GM23338 (cell line): ENCODE measurements around the gene RASA3. TPM values are rescaled to one million over a fixed set of nuclear protein-coding genes. Genes with fewer than 3 reads are reported as not detected.
A peak's percentile ranks its signal among the peaks of the same experiment; 100 is the strongest.

Source experiments
- ATAC-seq: fragments of 200-7000 bp; cut with Tn5 transposase; 3 replicates; pipeline ENCODE4 v1.9.1; 2020
- DNase-seq: peaks from one replicate; pipeline ENCODE4 v3.0.0-alpha.2; 2015; ENCODE audit warnings: low spot score
- H2AFZ ChIP-seq: fragments of 200-600 bp; sonication (generic); 2 replicates; pipeline ENCODE4 v1.8.0; 2016; ENCODE audit warnings: antibody characterized with exemption, mild to moderate bottlenecking, moderate library complexity
- H3F3A ChIP-seq: fragments of 200-600 bp; sonication (generic); replicated peaks from 2 replicates; pipeline ENCODE4 v1.8.0; 2017; ENCODE audit warnings: antibody characterized with exemption, mixed run types, low read depth
- H3K27ac ChIP-seq: fragments of 200-600 bp; sonication (generic); 2 replicates; pipeline ENCODE4 v1.6.1; 2016; ENCODE audit warnings: low read depth
- H3K27me3 ChIP-seq: fragments of 200-600 bp; sonication (generic); 2 replicates; pipeline ENCODE4 v1.8.0; 2016; ENCODE audit warnings: mild to moderate bottlenecking, mixed run types, moderate library complexity; ENCODE audit not compliant: insufficient read depth
- H3K36me3 ChIP-seq: fragments of 200-600 bp; sonication (generic); 2 replicates; pipeline ENCODE4 v1.8.0; 2016; ENCODE audit warnings: mild to moderate bottlenecking; ENCODE audit not compliant: insufficient read depth
- H3K4me1 ChIP-seq: fragments of 200-600 bp; sonication (generic); 2 replicates; pipeline ENCODE4 v1.8.0; 2016; ENCODE audit warnings: mild to moderate bottlenecking, moderate library complexity; ENCODE audit not compliant: insufficient read depth
- H3K4me2 ChIP-seq: fragments of 200-600 bp; sonication (generic); 2 replicates; pipeline ENCODE4 v1.7.1; 2017; ENCODE audit warnings: mixed run types
- H3K4me3 ChIP-seq: fragments of 200-600 bp; sonication (generic); 2 replicates; pipeline ENCODE4 v1.6.1; 2016; ENCODE audit warnings: mixed run types
- H3K79me2 ChIP-seq: fragments of 200-600 bp; sonication (generic); replicated peaks from 2 replicates; pipeline ENCODE4 v1.8.0; 2017; ENCODE audit warnings: mild to moderate bottlenecking; ENCODE audit not compliant: insufficient read depth
- H3K9me2 ChIP-seq: fragments of 200-600 bp; sonication (generic); 2 replicates; pipeline ENCODE4 v1.8.0; 2017; ENCODE audit not compliant: insufficient read depth
- H4K20me1 ChIP-seq: fragments of 200-600 bp; sonication (generic); replicated peaks from 2 replicates; pipeline ENCODE4 v1.8.0; 2017; ENCODE audit warnings: mild to moderate bottlenecking; ENCODE audit not compliant: insufficient read depth
- H3K27ac Mint-ChIP-seq: 2 replicates; pipeline ENCODE4 v1.8.0; 2020; ENCODE audit warnings: inconsistent platforms, mild to moderate bottlenecking, moderate library complexity, mixed read lengths
- H3K27me3 Mint-ChIP-seq: 3 replicates; pipeline ENCODE4 v1.8.0; 2022; ENCODE audit warnings: low read depth, mild to moderate bottlenecking, moderate library complexity, mixed read lengths, inconsistent platforms; ENCODE audit not compliant: insufficient read depth, poor library complexity
- H3K36me3 Mint-ChIP-seq: 3 replicates; pipeline ENCODE4 v1.8.0; 2021; ENCODE audit warnings: low read depth, mild to moderate bottlenecking, inconsistent platforms, moderate library complexity, mixed read lengths
- H3K4me1 Mint-ChIP-seq: 3 replicates; pipeline ENCODE4 v1.8.0; 2020; ENCODE audit warnings: mild to moderate bottlenecking, inconsistent platforms, mixed read lengths
- H3K4me3 Mint-ChIP-seq: 3 replicates; pipeline ENCODE4 v1.8.0; 2021; ENCODE audit warnings: moderate library complexity, mild to moderate bottlenecking, inconsistent platforms, mixed read lengths
- H3K9me3 Mint-ChIP-seq: 3 replicates; pipeline ENCODE4 v1.8.0; 2020; ENCODE audit warnings: moderate library complexity, mild to moderate bottlenecking, inconsistent platforms, mixed read lengths
- CREB1 ChIP-seq: fragments of 250-450 bp; sonication (Bioruptor Pico); IDR thresholded peaks from 2 replicates; pipeline ENCODE4 v1.5.0; 2020; ENCODE audit warnings: low read depth, mild to moderate bottlenecking, moderate library complexity
- EZH2 ChIP-seq: fragments of 200-600 bp; sonication (generic); IDR thresholded peaks from one replicate; pipeline ENCODE4 v1.8.0; 2017; ENCODE audit warnings: antibody characterized with exemption, mild to moderate bottlenecking, low read depth; ENCODE audit not compliant: unreplicated experiment
- EZH2phosphoT487 ChIP-seq: fragments of 200-600 bp; sonication (generic); IDR thresholded peaks from one replicate; pipeline ENCODE4 v1.8.1; 2018; ENCODE audit warnings: antibody characterized with exemption; ENCODE audit not compliant: unreplicated experiment
- JUNB ChIP-seq: IDR thresholded peaks from one replicate; pipeline ENCODE4 v1.6.1; 2016; ENCODE audit warnings: antibody characterized with exemption; ENCODE audit not compliant: unreplicated experiment
- NANOG ChIP-seq: IDR thresholded peaks from 2 replicates; pipeline ENCODE4 v1.6.1; 2016; ENCODE audit warnings: antibody characterized with exemption, borderline replicate concordance
- POLR2AphosphoS5 ChIP-seq: IDR thresholded peaks from 2 replicates; pipeline ENCODE4 v1.6.1; 2016; ENCODE audit warnings: antibody characterized with exemption, low read depth
- ZNF114 ChIP-seq: fragments of 250-450 bp; sonication (Bioruptor Pico); IDR thresholded peaks from 2 replicates; pipeline ENCODE4 v1.5.0; 2020; ENCODE audit warnings: mild to moderate bottlenecking, moderate library complexity
- ZNF331 ChIP-seq: fragments of 250-450 bp; sonication (Bioruptor Pico); IDR thresholded peaks from 2 replicates; pipeline ENCODE4 v1.5.0; 2020; ENCODE audit warnings: low read depth, mild to moderate bottlenecking, moderate library complexity
- ZNF462 ChIP-seq: fragments of 250-450 bp; sonication (Bioruptor Pico); IDR thresholded peaks from 2 replicates; pipeline ENCODE4 v1.5.0; 2020; ENCODE audit warnings: mild to moderate bottlenecking, moderate library complexity
- polyA plus RNA-seq: library from polyadenylated mRNA; unstranded; fragments of >200 nt; fragmentation: Nextera tagmentation; extraction: Ambion mirVana; gene quantifications from 2 replicates; pipeline ENCODE4 v1.2.1, GENCODE V29; 2016
- total RNA-seq: library from RNA; depleted of rRNA; stranded (reverse); fragments of >200 nt; shearing (Covaris generic); gene quantifications from 2 replicates; pipeline ENCODE4 v1.2.3, GENCODE V29; 2014
- TF ChIP-seq, protein P1 (sequence below): IDR thresholded peaks from 2 replicates; pipeline ENCODE4 v1.6.1; 2016; ENCODE audit warnings: antibody characterized with exemption
- TF ChIP-seq, protein P2 (sequence below), 2 experiments: fragments of 200-600 bp in 1 of 2; sonication (generic) in 1 of 2; conservative IDR thresholded peaks; 2 replicates each; pipeline versions ENCODE4 v1.5.1 to v1.6.1; 2016 to 2017; ENCODE audit warnings: antibody characterized with exemption in 2 of 2, low read depth in 2 of 2, mild to moderate bottlenecking in 2 of 2, moderate library complexity in 1 of 2

RASA3 gene
- total and polyA plus RNA-seq, 2 experiments from 2014 or later, result 11.2 to 20.7 TPM

- Mint-ChIP-seq H3K4me3 (no peak overlapping the region; the same call in 2 of the 3 replicates), H3K4me1 (peaks cover 6% of the 10 kb centered on the region), H3K36me3 (no peaks in the 10 kb centered on the region; the same call in 2 of the 3 replicates), H3K27ac (no peak overlapping the region), H3K9me3 (no peaks in the 10 kb centered on the region), H3K27me3 (peaks cover 18% of the 10 kb centered on the region)
- peaks cover under 1% of the 10 kb centered on the region; the same call in 1 of the 2 replicates for H3K79me2 ChIP-seq
- no peak overlapping the region for H3K4me2 ChIP-seq
- H3K4me3 ChIP-seq, result no peak overlapping the region
- H4K20me1 ChIP-seq, result peaks cover 8% of the 10 kb centered on the region; the same call in 1 of the 2 replicates
- no peak overlapping the region for H3K27ac ChIP-seq
- TF ChIP-seq, protein P1, sequence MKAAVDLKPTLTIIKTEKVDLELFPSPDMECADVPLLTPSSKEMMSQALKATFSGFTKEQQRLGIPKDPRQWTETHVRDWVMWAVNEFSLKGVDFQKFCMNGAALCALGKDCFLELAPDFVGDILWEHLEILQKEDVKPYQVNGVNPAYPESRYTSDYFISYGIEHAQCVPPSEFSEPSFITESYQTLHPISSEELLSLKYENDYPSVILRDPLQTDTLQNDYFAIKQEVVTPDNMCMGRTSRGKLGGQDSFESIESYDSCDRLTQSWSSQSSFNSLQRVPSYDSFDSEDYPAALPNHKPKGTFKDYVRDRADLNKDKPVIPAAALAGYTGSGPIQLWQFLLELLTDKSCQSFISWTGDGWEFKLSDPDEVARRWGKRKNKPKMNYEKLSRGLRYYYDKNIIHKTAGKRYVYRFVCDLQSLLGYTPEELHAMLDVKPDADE, result no peak
- no peak for TF ChIP-seq ZNF331 (CRISPR knock-in tag)
- H3F3A ChIP-seq, result peaks cover 4% of the 10 kb centered on the region
- H3K9me2 ChIP-seq, result no peaks in the 10 kb centered on the region
- peak; percentile 77 for ATAC-seq
- DNase-seq, result no peak
- H3K36me3 ChIP-seq, result no peaks in the 10 kb centered on the region
- H2AFZ ChIP-seq, result no peak overlapping the region
- H3K27me3 ChIP-seq, result no peaks in the 10 kb centered on the region
- 0 out of 2 replicates have a peak, but pooled peaks cover 2% of the 10 kb centered on the region for H3K4me1 ChIP-seq
Measured at GRCh38 chr13:114054264-114054663, 78.2 kb downstream of the RASA3 start.

DNA sequence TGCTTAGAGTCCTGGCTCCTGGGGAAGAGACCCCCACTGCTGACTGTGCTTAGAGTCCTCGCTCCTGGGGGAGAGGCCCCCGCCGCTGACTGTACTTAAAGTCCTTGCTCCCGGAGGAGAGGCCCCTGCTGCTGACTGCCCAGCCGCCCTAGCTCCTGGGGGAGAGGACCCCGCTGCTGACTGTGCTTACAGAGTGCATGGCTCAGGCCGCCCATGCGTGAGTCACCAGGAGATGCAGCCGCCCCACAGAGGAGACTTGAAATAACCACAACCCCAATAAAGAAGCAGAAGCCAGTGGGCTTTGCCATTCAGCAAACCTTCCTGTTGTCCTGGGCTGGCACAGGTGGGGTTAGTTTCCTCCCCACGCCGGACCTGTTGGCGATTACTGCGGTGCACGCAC lies 79.4 kb downstream of the RASA3 start:
- peaks cover 15% of the 10 kb centered on the region for H3K27me3 Mint-ChIP-seq
- ATAC-seq, result no peak
- no peak overlapping the region for H3K4me2 ChIP-seq
- no peak overlapping the region for H3K4me3 Mint-ChIP-seq
- no peaks in the 10 kb centered on the region for H3K27me3 ChIP-seq
- H3K9me3 Mint-ChIP-seq, result no peaks in the 10 kb centered on the region
- H3K36me3 Mint-ChIP-seq, result no peaks in the 10 kb centered on the region; the same call in 2 of the 3 replicates
- H3K36me3 ChIP-seq, result no peaks in the 10 kb centered on the region
- no peak overlapping the region for H3K27ac Mint-ChIP-seq
- peaks cover 8% of the 10 kb centered on the region; the same call in 1 of the 2 replicates for H4K20me1 ChIP-seq
- no peak overlapping the region for H2AFZ ChIP-seq
- H3K79me2 ChIP-seq, result peaks cover 5% of the 10 kb centered on the region
- H3K4me3 ChIP-seq, result no peak overlapping the region
- H3K9me2 ChIP-seq, result no peaks in the 10 kb centered on the region
- peaks cover 4% of the 10 kb centered on the region for H3F3A ChIP-seq
- 0 out of 2 replicates have a peak, but pooled peaks cover 3% of the 10 kb centered on the region for H3K4me1 ChIP-seq
- H3K4me1 Mint-ChIP-seq, result peaks cover 6% of the 10 kb centered on the region
- H3K27ac ChIP-seq, result no peak overlapping the region
- no peak for DNase-seq
- TF ChIP-seq CREB1 (CRISPR knock-in tag), result no peak
- no peak for TF ChIP-seq ZNF114 (CRISPR knock-in tag)
- TF ChIP-seq EZH2, result no peak
- no peak for TF ChIP-seq JUNB
- TF ChIP-seq, protein P1, result no peak
- no peak for TF ChIP-seq ZNF331 (CRISPR knock-in tag)
- TF ChIP-seq EZH2phosphoT487, result no peak
- TF ChIP-seq ZNF462 (CRISPR knock-in tag), result no peak
- TF ChIP-seq, protein P2, sequence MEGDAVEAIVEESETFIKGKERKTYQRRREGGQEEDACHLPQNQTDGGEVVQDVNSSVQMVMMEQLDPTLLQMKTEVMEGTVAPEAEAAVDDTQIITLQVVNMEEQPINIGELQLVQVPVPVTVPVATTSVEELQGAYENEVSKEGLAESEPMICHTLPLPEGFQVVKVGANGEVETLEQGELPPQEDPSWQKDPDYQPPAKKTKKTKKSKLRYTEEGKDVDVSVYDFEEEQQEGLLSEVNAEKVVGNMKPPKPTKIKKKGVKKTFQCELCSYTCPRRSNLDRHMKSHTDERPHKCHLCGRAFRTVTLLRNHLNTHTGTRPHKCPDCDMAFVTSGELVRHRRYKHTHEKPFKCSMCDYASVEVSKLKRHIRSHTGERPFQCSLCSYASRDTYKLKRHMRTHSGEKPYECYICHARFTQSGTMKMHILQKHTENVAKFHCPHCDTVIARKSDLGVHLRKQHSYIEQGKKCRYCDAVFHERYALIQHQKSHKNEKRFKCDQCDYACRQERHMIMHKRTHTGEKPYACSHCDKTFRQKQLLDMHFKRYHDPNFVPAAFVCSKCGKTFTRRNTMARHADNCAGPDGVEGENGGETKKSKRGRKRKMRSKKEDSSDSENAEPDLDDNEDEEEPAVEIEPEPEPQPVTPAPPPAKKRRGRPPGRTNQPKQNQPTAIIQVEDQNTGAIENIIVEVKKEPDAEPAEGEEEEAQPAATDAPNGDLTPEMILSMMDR (conservative IDR thresholded peaks at IDR 0.05; ENCODE audit: low read depth in 2 of 2), result no peak
- TF ChIP-seq NANOG, result no peak
- TF ChIP-seq POLR2AphosphoS5, result no peak
